K562 (cell line): Measurements from ENCODE around the gene TNFSF13B. TPM values are rescaled to one million over a fixed set of nuclear protein-coding genes. Genes with fewer than 3 reads are reported as not detected.

Experiments used
- GTF2A2 ChIP-seq: IDR thresholded peaks from 2 replicates; pipeline ENCODE4 v1.6.1; 2016; ENCODE audit warnings: mild to moderate bottlenecking, missing genetic modification characterization, missing compliant biosample characterization
- MEF2D ChIP-seq: conservative IDR thresholded peaks from 2 replicates; pipeline ENCODE4 v1.6.1; 2016; ENCODE audit warnings: low read depth, missing genetic modification characterization, missing compliant biosample characterization
- REST ChIP-seq, 2 experiments: fragments of 450-650 bp; formaldehyde crosslinking in 1 of 2; IDR thresholded peaks; 2 replicates each; pipeline versions ENCODE4 v1.4.0 to v1.6.1; 2014 to 2020; ENCODE audit warnings: mild to moderate bottlenecking in 2 of 2, borderline replicate concordance in 1 of 2, low read depth in 1 of 2
- TAL1 ChIP-seq: fragments of 450-650 bp; IDR thresholded peaks from 2 replicates; pipeline ENCODE4 v1.6.1; 2016; ENCODE audit warnings: mild to moderate bottlenecking
- TCFL5 ChIP-seq: fragments of 250-450 bp; sonication (Bioruptor Pico); conservative IDR thresholded peaks from 2 replicates; pipeline ENCODE4 v1.6.1; 2021; ENCODE audit warnings: mild to moderate bottlenecking, moderate library complexity, matching md5 sums
- polyA plus RNA-seq, 8 experiments: library from polyadenylated mRNA; depleted of rRNA in 4 of 8; stranded (reverse) in 5 of 8; unstranded in 3 of 8; fragments of >200 nt; fragmentation: Nextera tagmentation in 2 of 8; fragmentation: Illumina TruSeq in 1 of 8; extraction: Ambion mirVana in 2 of 8; extraction: Trizol in 1 of 8; gene quantifications; 2 replicates each; pipeline versions ENCODE4 v1.2.1 to v1.2.3, GENCODE V29; 2011 to 2014; ENCODE audit warnings: inconsistent platforms in 1 of 8, missing spikeins in 1 of 8
- total RNA-seq, 7 experiments: library from RNA; depleted of rRNA in 6 of 7; stranded (reverse); fragments of >200 nt in 6 of 7; fragmentation: Illumina TruSeq in 2 of 7; extraction: Trizol in 2 of 7; gene quantifications; 2 replicates each; pipeline versions ENCODE4 v1.2.1 to v1.2.3, GENCODE V29; 2011 to 2021; ENCODE audit warnings: low replicate concordance in 1 of 7
- TF ChIP-seq, protein P1 (sequence below): fragments of 200-400 bp; formaldehyde crosslinking; IDR thresholded peaks from 2 replicates; pipeline ENCODE4 v1.6.1; 2017; ENCODE audit warnings: mild to moderate bottlenecking, low read depth, low read length, moderate library complexity

The TNFSF13B gene
- total and polyA plus RNA-seq, 9 of the 15 experiments (the other 6 are each of a cell fraction or from before 2014, with no cell fraction given): 1.1 to 2.1 (median 1.5) TPM

GRCh38 chr13:108249150-108249549 lies 20.4 kb upstream of the TNFSF13B start (continued):
- TF ChIP-seq REST (IDR thresholded peaks at IDR 0.05; ENCODE audit: borderline replicate concordance): no peak
- TF ChIP-seq REST (CRISPR knock-in tag; IDR thresholded peaks at IDR 0.05; ENCODE audit: low read depth): no peak
- TF ChIP-seq TAL1: no peak
- TF ChIP-seq GTF2A2 (tag): no peak
- TF ChIP-seq, protein P1, sequence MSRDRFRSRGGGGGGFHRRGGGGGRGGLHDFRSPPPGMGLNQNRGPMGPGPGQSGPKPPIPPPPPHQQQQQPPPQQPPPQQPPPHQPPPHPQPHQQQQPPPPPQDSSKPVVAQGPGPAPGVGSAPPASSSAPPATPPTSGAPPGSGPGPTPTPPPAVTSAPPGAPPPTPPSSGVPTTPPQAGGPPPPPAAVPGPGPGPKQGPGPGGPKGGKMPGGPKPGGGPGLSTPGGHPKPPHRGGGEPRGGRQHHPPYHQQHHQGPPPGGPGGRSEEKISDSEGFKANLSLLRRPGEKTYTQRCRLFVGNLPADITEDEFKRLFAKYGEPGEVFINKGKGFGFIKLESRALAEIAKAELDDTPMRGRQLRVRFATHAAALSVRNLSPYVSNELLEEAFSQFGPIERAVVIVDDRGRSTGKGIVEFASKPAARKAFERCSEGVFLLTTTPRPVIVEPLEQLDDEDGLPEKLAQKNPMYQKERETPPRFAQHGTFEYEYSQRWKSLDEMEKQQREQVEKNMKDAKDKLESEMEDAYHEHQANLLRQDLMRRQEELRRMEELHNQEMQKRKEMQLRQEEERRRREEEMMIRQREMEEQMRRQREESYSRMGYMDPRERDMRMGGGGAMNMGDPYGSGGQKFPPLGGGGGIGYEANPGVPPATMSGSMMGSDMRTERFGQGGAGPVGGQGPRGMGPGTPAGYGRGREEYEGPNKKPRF: no peak
- TF ChIP-seq MEF2D (tag): no peak
- no peak for TF ChIP-seq TCFL5 (CRISPR knock-in tag)
